ENCODE data around the gene CAVIN2. TPM values are rescaled to one million over a fixed set of nuclear protein-coding genes. Genes with fewer than 3 reads are reported as not detected.

The CAVIN2 gene
- total and polyA plus RNA-seq, 11 donors, result 35.2 to 149 (median 93.0) TPM

DNA sequence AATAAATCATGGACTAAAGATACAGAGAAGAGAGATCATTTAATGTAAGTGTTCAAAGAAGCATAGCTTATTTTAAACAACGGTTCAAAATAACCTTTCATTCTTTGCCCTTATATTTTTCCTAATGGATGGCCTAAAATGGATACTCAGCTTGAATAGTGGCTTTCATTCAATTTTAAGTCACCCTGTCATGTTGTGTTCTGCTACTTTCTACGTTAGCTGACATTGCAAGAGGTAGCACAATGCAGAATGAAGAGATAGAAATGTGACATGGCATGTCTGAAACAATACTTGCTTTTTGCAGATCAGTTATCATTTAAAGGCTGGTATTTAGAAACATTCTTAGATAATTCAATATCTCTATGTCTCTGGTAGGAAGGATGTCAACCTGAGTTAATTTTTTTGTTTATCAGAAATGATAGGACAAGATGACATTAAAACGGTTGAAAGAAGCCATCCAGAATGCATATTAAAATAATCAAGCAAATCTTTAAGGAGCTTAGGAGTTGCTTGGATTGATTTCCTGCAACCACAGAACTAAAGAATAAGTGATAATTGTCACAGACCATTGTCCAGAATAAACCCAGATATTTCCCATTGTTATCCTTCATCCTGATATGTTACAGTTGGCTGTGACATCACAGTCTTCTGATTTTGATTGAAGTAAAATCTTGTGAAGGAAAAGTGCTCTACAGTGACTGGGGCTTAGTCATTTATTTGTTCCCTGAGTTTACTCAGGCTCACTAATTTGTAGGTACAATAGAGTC is 41.7 kb upstream of the CAVIN2 start:
- DNase-seq, result no peak
- Histone ChIP-seq H3K4me3 (no peak overlapping the region), H3K4me1 (peaks cover 0 to 23% (median 10%) of the 10 kb centered on the region in 12 donors), H3K27ac (no peak overlapping the region), H3K27me3 (no peaks in the 10 kb centered on the region), H3K9me3 (peaks cover 0 to 8% (median 0%) of the 10 kb centered on the region in 12 donors), H3K36me3 (no peaks in the 10 kb centered on the region)
- intact Hi-C loops (cut with DNase I), result no loop called here
- no peak for ATAC-seq
- TF ChIP-seq, protein P1, sequence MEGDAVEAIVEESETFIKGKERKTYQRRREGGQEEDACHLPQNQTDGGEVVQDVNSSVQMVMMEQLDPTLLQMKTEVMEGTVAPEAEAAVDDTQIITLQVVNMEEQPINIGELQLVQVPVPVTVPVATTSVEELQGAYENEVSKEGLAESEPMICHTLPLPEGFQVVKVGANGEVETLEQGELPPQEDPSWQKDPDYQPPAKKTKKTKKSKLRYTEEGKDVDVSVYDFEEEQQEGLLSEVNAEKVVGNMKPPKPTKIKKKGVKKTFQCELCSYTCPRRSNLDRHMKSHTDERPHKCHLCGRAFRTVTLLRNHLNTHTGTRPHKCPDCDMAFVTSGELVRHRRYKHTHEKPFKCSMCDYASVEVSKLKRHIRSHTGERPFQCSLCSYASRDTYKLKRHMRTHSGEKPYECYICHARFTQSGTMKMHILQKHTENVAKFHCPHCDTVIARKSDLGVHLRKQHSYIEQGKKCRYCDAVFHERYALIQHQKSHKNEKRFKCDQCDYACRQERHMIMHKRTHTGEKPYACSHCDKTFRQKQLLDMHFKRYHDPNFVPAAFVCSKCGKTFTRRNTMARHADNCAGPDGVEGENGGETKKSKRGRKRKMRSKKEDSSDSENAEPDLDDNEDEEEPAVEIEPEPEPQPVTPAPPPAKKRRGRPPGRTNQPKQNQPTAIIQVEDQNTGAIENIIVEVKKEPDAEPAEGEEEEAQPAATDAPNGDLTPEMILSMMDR (IDR thresholded peaks at IDR 0.05), result no peak
- TF ChIP-seq POLR2A (IDR thresholded peaks at IDR 0.05), result no peak
- 84 to 88% (median 87%) methylated on average over 3 of the region's 3 CpGs for WGBS, 4 donors

DNA sequence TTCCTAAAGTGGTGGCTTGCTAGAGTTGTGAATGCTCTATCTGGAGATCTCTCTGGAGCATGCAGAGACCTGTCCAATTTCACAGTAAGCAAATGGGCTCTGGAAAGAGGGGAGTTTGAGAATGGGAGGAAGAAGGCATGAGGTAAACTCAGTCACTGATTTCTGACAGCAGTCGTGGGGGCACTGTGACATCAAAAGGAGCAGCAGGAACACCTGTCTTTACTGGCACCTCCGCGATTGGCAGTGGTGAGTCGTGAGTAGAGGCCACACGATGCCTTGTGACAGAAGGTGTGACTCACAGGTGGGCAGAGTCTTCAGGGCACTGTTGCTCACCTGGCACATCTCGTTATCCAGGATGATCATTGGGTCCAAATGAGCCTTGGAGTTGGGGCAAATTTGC is 38.8 kb upstream of the CAVIN2 start:
- 86 to 94% (median 92%) methylated on average over 6 of the region's 6 CpGs for WGBS, 4 donors
- ATAC-seq (no peak), DNase-seq (no peak)
- peaks cover 0 to 23% (median 10%) of the 10 kb centered on the region in 12 donors for H3K4me1 ChIP-seq
- no peak overlapping the region for H3K4me3 ChIP-seq
- H3K27ac ChIP-seq, result peak overlapping the region in 1 of 12 donors; percentile 44
- H3K36me3 ChIP-seq, result no peaks in the 10 kb centered on the region
- H3K27me3 ChIP-seq, result no peaks in the 10 kb centered on the region
- TF ChIP-seq POLR2A (IDR thresholded peaks at IDR 0.05), result no peak
- TF ChIP-seq, protein P1 (IDR thresholded peaks at IDR 0.05), result no peak
- intact Hi-C loops (cut with DNase I), result no loop called here
- H3K9me3 ChIP-seq, result no peaks in the 10 kb centered on the region

DNA sequence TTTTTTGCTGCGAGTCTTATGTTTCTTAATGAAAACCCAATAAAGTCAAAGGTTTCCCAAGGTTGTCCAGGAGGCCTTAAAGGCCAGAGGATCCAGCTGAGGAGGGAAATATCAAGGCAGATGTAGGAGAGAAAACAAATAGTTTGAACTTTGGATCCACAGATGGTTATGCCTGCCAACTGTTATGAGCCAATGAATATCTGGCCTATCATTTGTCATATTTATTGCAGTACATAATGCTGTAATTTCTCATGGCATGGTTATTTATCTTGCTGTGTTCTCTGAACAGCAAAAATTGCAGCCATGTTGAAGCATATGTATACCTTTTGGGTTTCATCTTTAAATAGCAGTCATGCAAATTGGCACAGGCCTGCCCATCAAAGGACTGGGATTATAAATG is 38.2 kb upstream of the CAVIN2 start:
- intact Hi-C loops (cut with DNase I), result no loop called here
- 65 to 91% (median 79%) methylated on average over 1 of the region's 1 CpG for WGBS, 4 donors
- no peak for ATAC-seq

More for the DNA sequence above, 38.2 kb upstream of the CAVIN2 start:
- H3K4me1 ChIP-seq, result peaks cover 0 to 23% (median 10%) of the 10 kb centered on the region in 12 donors
- no peaks in the 10 kb centered on the region for H3K27me3 ChIP-seq
- no peaks in the 10 kb centered on the region for H3K9me3 ChIP-seq
- H3K36me3 ChIP-seq, result no peaks in the 10 kb centered on the region
- no peak overlapping the region for H3K4me3 ChIP-seq
- no peak for DNase-seq
- TF ChIP-seq POLR2A (IDR thresholded peaks at IDR 0.05), result no peak
- TF ChIP-seq, protein P1 (IDR thresholded peaks at IDR 0.05), result no peak
- peak overlapping the region in 1 of 12 donors; percentile 44 for H3K27ac ChIP-seq

All from heart left ventricle (tissue), 16 donors.